ENCODE measurements around the gene CELF4. TPM values are rescaled to one million over a fixed set of nuclear protein-coding genes. Genes with fewer than 3 reads are reported as not detected.

CELF4 gene
- total and polyA plus RNA-seq, 2 donors (not counting 3 experiments of a cell fraction or from before 2014, with no cell fraction given): not detected

DNA sequence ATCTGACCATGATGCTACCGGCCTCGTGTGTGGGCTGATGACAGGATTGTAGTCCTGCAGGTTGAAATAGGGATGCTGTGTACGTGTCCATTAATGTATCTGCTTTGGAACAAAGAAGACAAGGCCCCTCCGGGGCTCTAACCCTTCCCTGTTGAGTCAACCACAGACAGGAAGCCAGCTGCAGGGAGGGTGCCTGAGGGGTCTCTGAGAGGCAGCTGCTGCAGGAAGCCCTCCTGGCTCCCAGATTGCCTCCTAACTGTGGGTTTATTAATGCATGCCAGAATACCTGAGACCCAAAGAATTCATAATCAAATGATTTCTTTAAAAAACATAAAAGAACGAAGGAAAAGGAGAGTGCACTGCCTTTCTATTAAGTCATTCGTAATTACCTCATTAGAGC, 140.4 kb downstream of the CELF4 start:
- no peak overlapping the region for H3K9ac ChIP-seq (replicated peaks; ENCODE audit: extremely low read depth, insufficient read depth, low read length)
- no peak overlapping the region for H3K27ac ChIP-seq (ENCODE audit: insufficient read depth, low read depth, low read length)
- no peak overlapping the region for H2AFZ ChIP-seq (ENCODE audit: low read depth, low read length)
- H3K4me3 ChIP-seq (replicated peaks in 1 of 3; ENCODE audit: insufficient read depth in 1 of 3, low read depth in 1 of 3, low read length in 3 of 3): no peak overlapping the region
- no peaks in the 10 kb centered on the region for H3K4me1 ChIP-seq (ENCODE audit: control insufficient read depth, extremely low read depth, insufficient read depth, low read length)
- H3K27me3 ChIP-seq (ENCODE audit: control insufficient read depth in 2 of 2, insufficient read depth in 2 of 2, low read length in 2 of 2): no peaks in the 10 kb centered on the region
- no peaks in the 10 kb centered on the region for H3K79me2 ChIP-seq (ENCODE audit: control insufficient read depth, insufficient read depth, low read length)
- CTCF ChIA-PET: no interaction called here
- dilution Hi-C loops (cut with MboI; ENCODE audit: extremely low pct_ligation_motif_present, low sequenced_read_pairs): no loop called here
- H3K4me2 ChIP-seq (ENCODE audit: insufficient read depth, low read length): no peak overlapping the region
- FAIRE-seq (no peak), DNase-seq (ENCODE audit: low read depth, low spot score) (no peak)
- BruUV-seq (replicated peaks): no TSS peak
- no peaks in the 10 kb centered on the region for H4K20me1 ChIP-seq (replicated peaks; ENCODE audit: control insufficient read depth, extremely low read depth, insufficient read depth, low read length)
- no peaks in the 10 kb centered on the region for H3K9me1 ChIP-seq (replicated peaks; ENCODE audit: control insufficient read depth, extremely low read depth, insufficient read depth, low read length)
- H3K9me3 ChIP-seq (replicated peaks; ENCODE audit: control insufficient read depth, insufficient read depth, low read length): no peaks in the 10 kb centered on the region
- no peaks in the 10 kb centered on the region for H3K36me3 ChIP-seq (ENCODE audit: control insufficient read depth in 2 of 2, extremely low read depth in 1 of 2, insufficient read depth in 2 of 2, low read length in 2 of 2)
- TF ChIP-seq MAX (IDR thresholded peaks at IDR 0.05; ENCODE audit: insufficient read depth, insufficient read length) (no peak), JUN (IDR thresholded peaks at IDR 0.05; ENCODE audit: borderline replicate concordance, insufficient read depth, insufficient read length, low read depth) (no peak), CTCF (IDR thresholded peaks at IDR 0.05; ENCODE audit: extremely low read depth in 1 of 2, insufficient read depth in 1 of 2, low read depth in 1 of 2, low read length in 2 of 2) (no peak), POLR2A (IDR thresholded peaks at IDR 0.05; ENCODE audit: low read depth, low read length) (no peak), FOS (IDR thresholded peaks at IDR 0.05; ENCODE audit: borderline replicate concordance, insufficient read depth, low read length) (no peak), EZH2 (IDR thresholded peaks at IDR 0.05; ENCODE audit: borderline replicate concordance, low read depth, low read length, severe bottlenecking) (no peak), MYC (IDR thresholded peaks at IDR 0.05; ENCODE audit: low read depth, low read length) (no peak), POLR2AphosphoS5 (IDR thresholded peaks at IDR 0.05; ENCODE audit: insufficient read depth, low read depth, low read length) (no peak), GATA2 (IDR thresholded peaks at IDR 0.05; ENCODE audit: insufficient read depth, insufficient read length, low read depth, low read length) (no peak)
- intact Hi-C loops (cut with micrococcal nuclease): no loop called here
- POLR2A ChIA-PET: no interaction called here
